ENCODE results near the gene UCK2.

UCK2 gene

DNA sequence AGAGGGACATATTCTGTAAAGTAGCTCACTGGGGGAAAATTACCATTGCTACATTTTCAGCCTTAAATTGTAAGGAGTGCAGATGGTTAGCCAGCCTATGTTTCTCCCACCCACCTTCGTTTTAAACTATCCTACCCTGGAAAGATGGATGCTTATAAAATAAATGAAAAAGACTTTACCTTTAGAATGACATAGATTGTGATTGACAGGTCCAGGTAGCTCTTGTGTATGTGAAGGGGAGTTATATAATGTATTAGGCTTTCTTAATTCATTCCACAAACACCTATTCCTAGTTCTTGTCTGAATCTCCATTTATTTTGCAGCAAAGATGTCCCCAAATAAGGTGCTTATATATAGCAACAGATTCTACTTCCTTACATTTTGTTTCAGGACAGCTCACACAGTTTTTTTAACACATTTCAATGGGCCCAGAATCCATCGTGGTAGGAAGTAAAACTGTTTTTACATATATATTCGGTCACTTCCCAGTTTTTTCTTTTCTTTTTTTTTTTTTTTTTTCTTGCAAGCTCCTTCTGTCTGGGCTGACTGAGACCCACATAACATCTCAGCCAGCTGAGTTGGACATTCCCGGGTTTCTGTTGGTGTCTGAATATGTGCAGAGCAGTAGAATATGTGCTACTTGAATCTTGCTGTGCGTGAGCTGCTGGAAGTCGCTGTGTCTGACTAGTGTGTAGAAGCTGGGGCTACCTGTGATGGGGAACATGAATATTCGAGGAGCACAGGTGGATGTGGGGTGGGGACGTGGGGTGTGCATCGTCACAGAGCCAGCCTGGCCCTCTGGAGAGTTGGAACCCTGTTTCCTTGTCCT lies 27.8 kb downstream of the UCK2 start:
- no peak for DNase-seq (ENCODE audit: low read depth in 1 of 2, low spot score in 1 of 2)

DNA sequence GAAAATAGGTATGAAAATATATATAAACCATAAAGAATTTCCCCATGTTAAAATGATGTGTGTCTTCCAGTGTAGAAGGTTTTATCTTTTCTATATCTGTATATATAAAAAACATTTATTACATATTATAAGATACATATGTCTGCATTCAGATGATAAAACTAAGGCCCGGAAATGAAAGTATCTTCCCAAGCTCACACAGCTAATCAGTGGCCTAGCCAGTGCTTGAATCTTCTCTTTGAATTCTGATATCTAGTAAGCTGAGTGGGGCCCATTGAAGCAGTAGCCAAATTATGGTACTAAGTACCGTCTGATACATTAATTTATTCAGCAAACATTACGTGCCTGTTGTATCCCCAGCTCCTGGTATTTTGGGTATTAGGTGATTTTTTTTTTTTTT lies 28.6 kb downstream of the UCK2 start:
- no peak for DNase-seq (ENCODE audit: low read depth in 1 of 2, low spot score in 1 of 2)

DNA sequence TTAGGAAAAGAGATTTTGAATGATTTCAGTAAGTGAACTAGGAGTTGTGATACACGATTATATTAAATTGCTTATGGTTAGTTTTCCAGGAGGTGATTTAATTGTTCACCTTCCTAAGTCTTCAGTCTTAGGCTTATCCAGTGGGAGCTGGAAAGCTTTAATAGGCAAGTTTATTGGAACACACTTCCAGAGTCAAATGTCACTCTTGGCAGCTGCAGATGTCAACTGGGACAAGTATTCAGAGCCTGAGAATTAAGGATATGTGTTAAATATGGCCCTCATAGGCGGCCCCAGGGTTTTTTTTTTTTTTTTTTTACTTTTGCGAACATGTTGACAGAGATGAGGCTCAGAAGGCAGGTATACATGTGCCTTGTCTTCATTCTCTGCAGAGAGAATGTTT lies 29.2 kb downstream of the UCK2 start:
- no peak for DNase-seq (ENCODE audit: low read depth in 1 of 2, low spot score in 1 of 2)

DNA sequence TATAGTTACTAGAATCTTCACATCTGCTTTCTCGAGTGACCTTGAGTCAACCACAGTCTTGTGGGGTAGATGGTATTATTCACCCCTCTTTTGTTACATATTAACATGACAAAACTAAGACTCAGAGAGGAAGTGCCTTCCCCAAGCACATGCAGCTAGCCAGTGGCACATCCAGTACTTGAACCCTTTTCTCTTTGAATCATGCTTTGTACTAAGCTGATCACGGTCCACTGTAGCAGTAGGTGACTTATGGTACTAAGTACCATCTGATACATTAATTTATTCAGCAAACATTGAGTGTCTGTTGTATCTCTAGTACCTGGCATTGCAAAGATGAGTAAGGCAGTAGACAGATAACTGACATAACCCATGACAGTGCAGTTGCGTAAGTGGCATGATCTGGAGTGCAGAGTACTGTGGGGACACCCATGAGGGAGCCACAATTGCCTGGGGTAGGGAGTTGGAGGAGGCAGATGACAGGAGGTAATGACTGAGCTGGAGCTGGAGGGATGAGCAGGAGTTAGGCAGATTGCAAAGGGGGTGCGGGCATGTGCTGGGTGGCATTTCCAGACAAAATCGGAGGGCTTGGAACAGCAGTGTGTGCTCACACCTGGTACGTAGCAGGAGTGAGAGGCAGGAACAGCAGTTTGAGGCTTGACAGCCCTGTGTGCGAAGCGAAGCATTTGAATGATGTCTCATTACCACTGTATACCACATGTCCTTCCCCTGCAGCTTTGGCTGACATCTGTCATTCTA lies 29.8 kb downstream of the UCK2 start:
- DNase-seq (ENCODE audit: low read depth in 1 of 2, low spot score in 1 of 2) = no peak

DNA sequence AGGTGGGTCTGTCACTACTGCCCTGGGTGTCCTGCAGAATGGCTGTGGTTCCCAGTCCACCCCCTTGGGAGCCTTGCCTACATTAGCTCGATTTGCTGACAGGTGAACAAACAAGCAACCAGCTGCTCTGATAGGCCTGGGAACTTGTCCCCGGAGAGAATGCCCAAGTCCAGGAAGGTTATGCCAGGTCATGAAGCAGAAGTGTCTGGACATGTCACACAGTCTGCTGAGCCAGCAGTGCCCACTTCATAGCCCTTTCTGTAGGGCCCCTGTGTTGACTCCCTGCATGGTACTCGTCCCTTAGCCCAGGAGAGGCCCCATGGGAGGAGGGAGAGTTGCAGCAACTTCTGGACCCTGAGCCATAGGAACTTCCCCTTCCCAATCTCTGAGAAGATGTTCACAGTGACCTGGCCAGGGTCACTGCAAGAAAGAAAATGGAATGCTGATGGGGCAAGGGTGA lies 31.0 kb downstream of the UCK2 start:
- DNase-seq (ENCODE audit: low read depth in 1 of 2, low spot score in 1 of 2) = no peak

DNA sequence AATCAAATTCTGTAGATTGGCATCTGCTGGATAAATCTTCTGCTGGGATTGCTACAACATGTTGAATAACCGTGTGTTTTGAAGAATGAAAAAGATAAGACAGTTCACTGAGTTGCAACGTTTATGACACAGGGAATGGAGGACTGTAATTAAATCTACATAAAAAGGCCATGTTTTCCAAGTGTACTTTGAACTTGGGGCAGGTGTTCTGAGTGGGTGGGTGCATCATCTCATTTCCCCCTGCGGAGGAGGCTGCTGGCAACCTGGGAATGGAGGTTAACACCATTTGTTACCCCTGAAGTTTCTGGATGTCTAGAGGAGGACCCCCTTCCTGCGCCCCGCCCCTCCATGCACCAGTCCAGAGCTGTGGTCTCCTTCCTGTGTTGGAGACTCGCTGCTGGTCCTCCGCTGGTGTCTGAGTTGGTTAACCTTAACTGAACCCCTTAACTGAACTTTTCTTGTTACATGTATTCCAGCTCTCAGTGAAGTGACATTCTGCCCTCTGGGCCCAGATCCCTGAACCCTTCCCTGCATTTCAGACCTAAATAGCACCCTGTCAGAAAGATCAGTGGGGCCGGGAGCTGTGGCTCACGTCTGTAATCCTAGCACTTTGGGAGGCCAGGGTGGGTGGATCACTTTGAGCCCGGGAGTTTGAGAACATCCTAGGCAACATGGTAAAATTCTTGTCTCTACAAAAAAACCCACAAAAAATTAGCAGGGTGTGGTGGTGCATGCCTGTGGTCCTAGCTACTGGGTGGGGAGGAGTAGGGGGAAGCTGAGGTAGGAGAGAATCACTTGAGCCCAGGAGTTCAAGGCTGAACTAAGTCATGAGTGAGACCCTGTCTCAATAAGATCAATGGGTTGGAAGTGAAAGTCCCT lies 31.8 kb downstream of the UCK2 start:
- no peak for DNase-seq (ENCODE audit: low read depth in 1 of 2, low spot score in 1 of 2)

DNA sequence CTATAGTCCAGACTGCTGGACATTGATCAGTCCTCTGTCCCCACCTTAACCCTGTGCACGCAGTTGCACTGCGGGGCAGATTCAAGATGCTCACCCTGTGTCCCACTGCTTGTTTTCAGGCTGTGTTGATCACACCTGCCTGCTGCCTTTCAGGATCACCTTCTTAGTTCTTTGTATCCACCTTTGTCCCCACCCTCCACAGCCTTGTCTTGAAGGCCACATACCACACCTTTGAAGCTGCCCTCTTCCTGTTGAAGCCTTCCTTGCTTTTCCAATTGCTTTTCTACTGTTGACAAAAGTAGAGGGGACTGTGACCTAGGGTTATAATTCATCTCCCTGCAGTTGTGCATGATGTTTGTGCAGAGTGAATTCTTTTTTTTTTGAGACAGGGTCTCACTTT lies 32.7 kb downstream of the UCK2 start:
- no peak for DNase-seq (ENCODE audit: low read depth in 1 of 2, low spot score in 1 of 2)

DNA sequence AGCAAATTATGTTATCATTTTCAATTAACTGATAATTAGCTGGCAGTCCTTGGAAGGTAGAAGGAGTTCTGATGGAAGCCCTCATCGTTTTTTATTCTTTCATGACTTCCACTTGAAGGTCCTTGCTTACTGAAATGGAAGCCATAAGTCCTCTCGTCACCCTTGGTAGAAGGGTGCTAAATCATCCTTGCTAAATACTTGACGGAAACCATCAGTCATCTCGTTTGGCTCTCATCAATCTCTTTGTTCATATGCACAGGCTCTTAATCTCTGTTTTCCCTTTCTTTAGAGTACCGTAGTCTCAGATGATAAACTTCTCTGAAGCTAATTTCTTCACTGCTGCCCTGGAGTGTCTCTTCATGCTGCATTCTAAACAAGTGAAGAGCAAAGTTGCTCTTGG lies 34.5 kb downstream of the UCK2 start:
- DNase-seq (ENCODE audit: low read depth in 1 of 2, low spot score in 1 of 2) = no peak

DNA sequence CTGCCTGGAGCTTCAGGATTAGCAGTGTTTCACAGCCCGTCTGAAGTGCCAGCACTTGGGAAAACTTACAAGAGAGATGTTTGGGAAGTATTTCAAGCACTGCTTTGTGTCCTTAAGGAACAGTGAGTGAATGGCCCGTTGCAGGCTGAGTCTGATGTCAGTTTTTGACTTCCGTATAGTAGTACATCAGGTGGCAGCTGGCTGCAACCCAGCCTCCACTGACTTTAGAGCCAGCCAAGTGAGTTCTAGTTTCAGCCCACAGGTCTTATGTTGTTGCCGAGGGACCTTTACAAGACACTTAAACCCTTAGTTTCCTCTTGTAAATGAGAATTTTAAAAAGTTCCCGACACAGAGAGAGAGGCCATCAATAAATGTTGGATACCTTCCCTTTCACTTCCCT lies 35.0 kb downstream of the UCK2 start:
- DNase-seq (ENCODE audit: low read depth in 1 of 2, low spot score in 1 of 2) = no peak

DNA sequence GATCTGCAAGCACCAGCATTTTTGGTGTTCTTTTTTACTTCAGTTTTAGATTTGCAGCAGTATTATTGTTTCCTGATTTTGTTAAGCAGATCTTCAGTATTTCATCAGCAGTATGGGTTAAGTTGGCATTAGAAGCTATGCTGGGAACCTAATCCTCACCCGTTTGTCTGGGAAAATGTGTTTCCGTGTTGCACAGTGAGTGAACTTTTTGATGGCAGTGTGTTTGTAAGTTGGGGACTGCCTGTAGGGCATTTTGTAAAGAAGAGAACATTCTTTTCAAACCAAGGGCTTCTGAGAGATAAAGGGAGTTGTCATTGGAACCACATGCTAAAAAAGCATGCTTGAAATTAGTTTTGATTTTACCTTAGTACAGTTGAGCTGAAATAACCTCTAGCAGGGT lies 35.9 kb downstream of the UCK2 start:
- no peak for DNase-seq (ENCODE audit: low read depth in 1 of 2, low spot score in 1 of 2)

DNA sequence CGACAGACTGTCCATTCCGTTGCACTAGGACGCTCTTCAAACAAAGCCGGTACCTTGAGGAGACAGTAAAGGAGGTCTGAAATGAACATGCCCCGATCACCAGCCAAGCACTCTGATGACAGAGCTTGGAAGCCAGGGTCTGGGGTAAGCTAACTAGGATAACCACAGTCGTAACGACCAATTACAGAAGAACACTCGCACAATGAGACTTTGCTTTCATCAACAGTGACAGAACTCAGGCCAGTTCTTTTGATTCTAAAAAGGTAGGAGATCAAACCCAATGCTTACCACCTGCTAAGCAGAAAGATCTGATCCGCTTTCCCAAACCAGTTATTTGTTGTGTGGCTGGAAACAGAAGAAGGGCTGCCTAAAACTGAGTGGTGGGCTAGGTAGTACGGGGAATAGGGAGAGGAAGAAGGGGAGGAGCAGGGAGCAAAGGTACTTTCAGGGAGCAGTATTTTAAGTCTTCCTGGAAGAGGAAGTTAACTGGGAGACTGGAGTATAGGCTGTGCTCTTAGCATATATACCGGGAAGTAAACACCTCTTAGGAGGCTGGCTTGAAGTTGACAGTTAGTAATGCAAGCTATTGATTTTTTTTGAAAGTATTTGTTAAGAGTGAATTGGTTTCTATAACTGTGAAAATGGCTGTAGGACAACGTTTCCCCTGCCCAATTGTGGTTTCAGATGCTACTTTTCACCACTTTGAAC lies 38.4 kb downstream of the UCK2 start:
- DNase-seq (ENCODE audit: low read depth in 1 of 2, low spot score in 1 of 2) = no peak

DNA sequence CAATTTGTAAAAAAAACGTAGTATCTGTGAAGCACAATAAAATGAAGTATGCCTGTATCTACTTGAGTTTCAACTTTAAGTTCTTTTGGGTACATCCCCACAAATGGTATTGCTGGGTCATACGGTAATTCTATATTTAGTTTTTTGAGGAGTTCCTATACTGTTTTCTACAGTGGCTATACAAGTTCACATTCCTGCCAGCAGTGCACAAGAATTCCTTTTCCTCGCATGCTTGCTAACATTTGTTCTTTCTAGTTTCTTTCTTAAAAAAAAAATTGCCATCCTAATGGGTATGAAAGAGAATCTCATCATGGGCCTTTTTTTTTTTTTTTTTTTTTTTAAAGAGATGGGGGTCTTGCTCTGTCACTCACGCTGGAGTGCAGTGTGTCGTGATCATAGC lies 41.9 kb downstream of the UCK2 start:
- no peak for DNase-seq (ENCODE audit: low read depth in 1 of 2, low spot score in 1 of 2)

DNA sequence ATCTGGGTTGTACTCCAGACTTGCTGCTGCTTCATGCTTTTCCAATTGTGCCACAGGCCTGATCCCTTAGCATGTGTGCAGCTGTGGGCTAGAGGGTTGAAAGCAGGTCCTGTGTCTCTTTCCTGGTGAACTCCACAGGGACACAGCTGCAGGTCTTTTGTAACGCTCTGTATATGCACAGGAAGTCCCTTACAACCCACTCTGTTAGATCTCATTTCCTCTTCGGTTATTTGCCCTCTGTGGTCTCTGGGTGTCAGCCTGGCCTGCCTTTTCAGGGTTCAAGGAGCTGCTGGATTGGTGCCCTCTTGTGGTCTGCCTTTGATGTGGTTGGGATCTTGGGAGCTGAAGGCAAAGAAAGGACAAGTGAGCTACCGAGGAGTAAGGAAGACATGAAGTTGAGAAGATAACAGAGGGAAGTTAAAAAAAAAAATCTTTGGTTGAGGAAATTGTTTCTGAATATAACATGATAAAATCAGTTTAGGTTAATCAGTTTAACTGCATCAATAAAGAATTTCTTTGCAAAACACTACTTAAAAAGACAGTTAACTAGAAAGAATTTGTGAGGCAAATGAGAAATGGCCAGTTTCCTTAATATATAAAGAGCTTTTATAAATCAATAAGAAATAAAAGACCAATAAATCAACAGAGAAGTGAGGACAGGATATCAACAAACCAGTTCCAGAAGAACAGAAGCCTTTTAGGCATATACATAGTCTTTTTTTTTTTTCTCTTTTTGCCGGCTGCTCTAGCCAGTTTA lies 44.1 kb downstream of the UCK2 start:
- peak in 1 of 2 donors; percentile 7 for DNase-seq (ENCODE audit: low read depth in 1 of 2, low spot score in 1 of 2)

DNA sequence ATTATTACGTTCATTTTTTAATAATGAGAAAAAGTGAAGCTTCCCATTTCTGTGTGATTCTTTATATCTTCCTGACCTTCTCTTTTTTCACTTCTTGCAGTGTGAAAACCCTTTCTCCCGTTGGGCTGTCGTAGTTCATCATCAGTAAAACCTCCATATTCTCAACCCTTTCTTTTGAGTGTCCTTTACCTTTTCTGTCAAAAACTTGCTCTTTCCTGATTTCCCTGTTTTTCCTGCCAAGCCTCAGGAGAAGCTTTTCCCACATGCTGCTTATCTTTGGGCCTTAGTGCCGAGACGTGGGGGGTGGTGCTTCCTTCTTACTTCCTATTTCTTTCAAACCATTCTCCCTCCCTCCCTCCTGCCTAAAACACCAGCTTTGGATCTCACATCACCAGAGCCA lies 46.1 kb downstream of the UCK2 start:
- DNase-seq (ENCODE audit: low read depth in 1 of 2, low spot score in 1 of 2) = no peak

DNA sequence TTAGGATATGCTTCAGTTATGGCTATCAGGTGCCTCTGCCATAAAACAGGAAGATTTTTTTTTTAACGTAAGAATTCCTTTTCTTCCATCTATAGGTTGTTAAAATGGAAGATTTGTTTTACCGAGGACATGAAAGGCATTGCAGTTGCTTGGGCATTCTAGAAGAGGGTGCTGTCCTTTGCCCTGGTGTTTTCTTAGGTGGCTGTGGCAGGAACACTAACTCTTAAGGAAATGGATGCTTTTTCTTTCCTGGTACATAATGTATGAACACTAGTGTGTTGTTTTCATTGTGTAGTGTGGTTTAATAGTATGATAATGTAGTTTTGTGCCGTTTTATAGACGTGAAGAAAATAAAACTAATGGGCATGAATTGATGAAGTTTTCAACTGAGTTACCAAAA lies 47.2 kb downstream of the UCK2 start:
- DNase-seq (ENCODE audit: low read depth in 1 of 2, low spot score in 1 of 2) = no peak

DNA sequence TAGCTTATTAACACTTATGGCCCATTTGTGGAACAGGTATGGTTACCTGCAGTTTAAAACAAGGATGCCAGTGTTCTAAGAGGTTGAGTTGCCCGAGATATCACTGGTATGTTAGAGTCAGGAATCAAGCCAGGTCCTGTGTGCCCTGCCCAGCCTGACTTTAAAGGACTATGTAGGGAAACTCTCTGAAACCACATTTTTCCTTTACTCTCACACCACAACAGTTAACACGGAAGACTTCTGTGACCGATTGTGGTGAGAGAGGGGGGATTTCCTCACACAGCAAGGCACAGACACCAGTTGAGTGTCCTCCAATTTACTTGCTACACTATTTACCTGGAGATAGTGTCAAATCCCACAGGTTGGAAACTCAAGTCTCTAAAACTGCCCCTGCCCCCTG lies 47.8 kb downstream of the UCK2 start:
- no peak for DNase-seq (ENCODE audit: low read depth in 1 of 2, low spot score in 1 of 2)

DNA sequence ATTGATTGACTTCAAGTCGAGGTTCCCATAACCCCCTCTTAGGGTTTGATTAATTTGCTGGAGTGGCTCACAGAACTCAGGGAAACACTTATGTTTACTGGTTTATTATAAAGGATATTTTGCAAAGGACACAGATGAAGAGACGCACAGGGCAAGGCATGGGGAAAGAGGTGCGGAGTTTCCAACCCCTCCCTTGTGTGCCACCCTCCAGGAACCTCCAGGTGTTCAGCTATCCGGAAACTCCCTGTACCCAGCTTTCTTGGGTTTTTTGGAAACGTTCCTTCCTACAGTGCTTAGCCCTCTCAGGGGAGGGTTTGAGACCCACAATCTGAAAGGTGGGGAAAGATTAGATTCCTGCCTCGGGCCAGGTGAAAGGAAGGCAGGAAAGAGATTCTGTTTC lies 48.2 kb downstream of the UCK2 start:
- DNase-seq (ENCODE audit: low read depth in 1 of 2, low spot score in 1 of 2) = no peak

DNA sequence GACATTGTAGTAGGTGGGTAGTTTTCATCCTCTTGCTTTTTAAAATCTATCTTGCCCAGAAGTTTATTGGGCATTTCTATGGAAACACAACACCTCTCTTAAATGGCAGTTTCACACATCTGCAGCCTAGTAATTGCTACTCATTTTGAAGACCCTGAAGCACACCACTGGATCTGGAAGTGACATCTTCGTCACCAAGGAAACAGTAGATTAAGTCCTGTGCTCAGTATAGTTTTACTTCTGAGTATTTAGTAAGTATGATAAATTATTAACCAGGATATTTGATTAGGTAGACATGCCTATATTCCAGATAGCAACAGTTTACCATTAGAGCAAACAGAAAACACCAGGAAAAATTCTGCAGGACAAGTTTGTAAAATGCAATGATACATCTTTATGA lies 48.7 kb downstream of the UCK2 start:
- no peak for DNase-seq (ENCODE audit: low read depth in 1 of 2, low spot score in 1 of 2)

DNA sequence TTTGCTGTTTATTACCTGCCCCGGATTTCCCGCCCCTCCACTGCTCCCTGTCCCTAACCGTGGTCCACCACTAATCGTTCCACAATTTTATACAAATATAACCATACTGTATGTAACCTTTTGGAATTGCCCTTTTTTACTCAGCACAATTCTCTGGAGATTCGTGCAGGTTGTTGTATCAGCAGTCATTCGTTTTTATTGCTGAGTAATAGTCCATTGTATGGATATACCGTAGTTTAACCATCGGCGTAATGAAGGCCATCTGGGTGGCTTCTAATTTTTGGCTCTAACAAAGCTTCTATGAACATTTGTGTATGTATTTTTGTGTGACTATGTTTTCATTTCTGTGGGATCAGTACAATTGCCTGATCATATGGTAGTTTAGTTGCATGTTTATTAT lies 50.0 kb downstream of the UCK2 start:
- DNase-seq (ENCODE audit: low read depth in 1 of 2, low spot score in 1 of 2) = no peak

DNA sequence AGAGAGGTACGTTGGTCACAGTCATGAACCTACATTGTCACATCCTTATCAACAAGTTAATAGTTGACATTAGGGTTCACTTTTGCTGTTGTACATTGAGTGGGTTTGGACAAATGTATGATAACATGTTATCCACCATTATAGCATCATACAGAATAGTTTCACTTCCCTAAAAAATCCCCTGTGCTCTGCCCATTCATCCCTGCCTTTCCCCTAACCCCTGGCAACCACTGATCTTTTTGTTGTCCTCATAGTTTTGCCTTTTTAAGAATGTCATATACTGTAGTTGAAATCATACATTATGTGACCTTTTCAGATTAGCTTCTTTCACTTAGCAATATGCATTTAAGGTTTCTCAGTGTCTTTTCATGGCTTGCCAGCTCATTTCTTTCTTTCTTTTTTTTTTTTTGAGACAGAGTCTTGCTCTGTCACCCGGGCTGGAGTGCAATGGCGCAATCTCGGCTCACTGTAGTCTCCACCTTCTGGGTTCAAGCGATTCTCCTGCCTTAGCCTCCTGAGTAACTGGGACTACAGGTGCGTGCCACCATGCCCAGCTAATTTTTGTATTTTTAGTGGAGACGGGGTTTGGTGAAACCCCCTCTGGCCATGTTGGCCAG lies 50.6 kb downstream of the UCK2 start:
- no peak for DNase-seq (ENCODE audit: low read depth in 1 of 2, low spot score in 1 of 2)
